Activated naive CD4-positive, alpha-beta T cell treated with anti-CD3 and anti-CD28 coated beads, Interleukin-2, amount 50 U/mL, for 72 hours (primary cell): ENCODE results near the gene METRN. TPM values are rescaled to one million over a fixed set of nuclear protein-coding genes. Genes with fewer than 3 reads are reported as not detected.

Experiments
- ATAC-seq, 2 donors: fragments of 150-1000 bp; cut with Tn5 transposase; 2 replicates each; pipeline ENCODE4 v1.10.0; 2021; ENCODE audit warnings: mild to moderate bottlenecking in 2 of 2, moderate library complexity in 2 of 2
- DNase-seq, 2 donors: peaks; one replicate each; pipeline ENCODE4 v3.0.0; 2021 to 2022; ENCODE audit warnings: low spot score in 2 of 2
- H3K27ac Mint-ChIP-seq, 2 donors: one replicate each; pipeline ENCODE4 v1.8.0; 2022; ENCODE audit warnings: mild to moderate bottlenecking in 2 of 2, mixed read lengths in 2 of 2
- H3K36me3 Mint-ChIP-seq, 2 donors: one replicate each; pipeline ENCODE4 v1.8.0; 2022; ENCODE audit warnings: mixed read lengths in 2 of 2
- H3K9me3 Mint-ChIP-seq, 2 donors: one replicate each; pipeline ENCODE4 v1.8.0; 2022; ENCODE audit warnings: mixed read lengths in 2 of 2
- total RNA-seq, 2 donors: library from RNA; stranded (reverse); gene quantifications; one replicate each; pipeline ENCODE4 v1.2.3, GENCODE V29; 2022

The METRN gene
- total RNA-seq, 2 donors from 2014 or later = 10.1 to 14.7 TPM

GRCh38 chr16:675884-676564 lies 38.9 kb upstream of the METRN start:
- no peaks in the 10 kb centered on the region for H3K9me3 Mint-ChIP-seq
- DNase-seq (no peak), ATAC-seq (no peak)
- H3K36me3 Mint-ChIP-seq = no peaks in the 10 kb centered on the region
- H3K27ac Mint-ChIP-seq = no peak overlapping the region

GRCh38 chr16:676565-676902 lies 38.4 kb upstream of the METRN start:
- ATAC-seq = no peak
- no peak overlapping the region for H3K27ac Mint-ChIP-seq
- H3K9me3 Mint-ChIP-seq = no peaks in the 10 kb centered on the region
- no peak for DNase-seq
- H3K36me3 Mint-ChIP-seq = peaks cover 0 to 1% of the 10 kb centered on the region in 2 donors

- peaks cover 0 to 5% of the 10 kb centered on the region in 2 donors for H3K36me3 Mint-ChIP-seq
- no peak overlapping the region for H3K27ac Mint-ChIP-seq
- ATAC-seq (no peak), DNase-seq (no peak)
- no peaks in the 10 kb centered on the region for H3K9me3 Mint-ChIP-seq
Observed at GRCh38 chr16:676913-677312, 38.0 kb upstream of the METRN start.

GRCh38 chr16:677316-678190 lies 37.4 kb upstream of the METRN start:
- Mint-ChIP-seq H3K9me3 (no peaks in the 10 kb centered on the region), H3K27ac (no peak overlapping the region)
- ATAC-seq = no peak

GRCh38 chr16:678209-678857 lies 36.6 kb upstream of the METRN start:
- Mint-ChIP-seq H3K27ac (no peak overlapping the region), H3K9me3 (no peaks in the 10 kb centered on the region), H3K36me3 (peaks cover 5 to 15% of the 10 kb centered on the region in 2 donors)
- DNase-seq = no peak
- ATAC-seq = no peak

More at GRCh38 chr16:677316-678190, 37.4 kb upstream of the METRN start:
- no peak for DNase-seq
- H3K36me3 Mint-ChIP-seq = peaks cover 3 to 11% of the 10 kb centered on the region in 2 donors

GRCh38 chr16:678858-679813 lies 35.8 kb upstream of the METRN start:
- H3K36me3 Mint-ChIP-seq = peaks cover 5 to 15% of the 10 kb centered on the region in 2 donors

GRCh38 chr16:679814-680624 lies 34.9 kb upstream of the METRN start, which contains the start of gene STUB1:
Gene STUB1 (plus strand): TSS chr16:680410. CDS start chr16:680526, 116 bp downstream.
- peak; percentile 85 to 87 for DNase-seq
- Mint-ChIP-seq H3K36me3 (peaks cover 5 to 15% of the 10 kb centered on the region in 2 donors), H3K27ac (peak within 1 kb of the TSS; percentile 71 to 85), H3K9me3 (no peaks in the 10 kb centered on the region)
- ATAC-seq = peak; percentile 54 to 55

More at GRCh38 chr16:678858-679813, 35.8 kb upstream of the METRN start:
- H3K27ac Mint-ChIP-seq = peak overlapping the region; percentile 65 to 66
- no peaks in the 10 kb centered on the region for H3K9me3 Mint-ChIP-seq
- ATAC-seq (peak; percentile 6 to 39), DNase-seq (peak in 1 of 2 donors; percentile 64)

GRCh38 chr16:680625-680945 lies 34.3 kb upstream of the METRN start:
- H3K27ac Mint-ChIP-seq = peak overlapping the region in 1 of 2 donors; percentile 71
- DNase-seq = no peak
- ATAC-seq = no peak
- peaks cover 5 to 15% of the 10 kb centered on the region in 2 donors for H3K36me3 Mint-ChIP-seq
- H3K9me3 Mint-ChIP-seq = no peaks in the 10 kb centered on the region

GRCh38 chr16:680967-681745 lies 33.8 kb upstream of the METRN start:
- peaks cover 5 to 18% of the 10 kb centered on the region in 2 donors for H3K36me3 Mint-ChIP-seq
- H3K27ac Mint-ChIP-seq = peak overlapping the region; percentile 50 to 71
- ATAC-seq (no peak), DNase-seq (no peak)
- no peaks in the 10 kb centered on the region for H3K9me3 Mint-ChIP-seq

GRCh38 chr16:681746-682427 lies 33.0 kb upstream of the METRN start:
- Mint-ChIP-seq H3K36me3 (peaks cover 5 to 22% of the 10 kb centered on the region in 2 donors), H3K27ac (peak overlapping the region; percentile 71 to 94), H3K9me3 (no peaks in the 10 kb centered on the region)
- no peak for ATAC-seq
- no peak for DNase-seq

GRCh38 chr16:682493-683395 lies 32.2 kb upstream of the METRN start:
- Mint-ChIP-seq H3K27ac (peak overlapping the region; percentile 73 to 94), H3K9me3 (no peaks in the 10 kb centered on the region), H3K36me3 (peaks cover 5 to 22% of the 10 kb centered on the region in 2 donors)
- no peak for DNase-seq
- no peak for ATAC-seq

- Mint-ChIP-seq H3K9me3 (no peaks in the 10 kb centered on the region), H3K36me3 (peaks cover 5 to 22% of the 10 kb centered on the region in 2 donors), H3K27ac (peak overlapping the region; percentile 65 to 73)
- DNase-seq (no peak), ATAC-seq (no peak)
Observed at GRCh38 chr16:683396-684070, 31.4 kb upstream of the METRN start.
